HG02798 (cell line): ENCODE measurements around the gene XAGE1A.
"Not testable (repeated sequence)": the region's sequence is repeated elsewhere in the genome, so short reads cannot be mapped to it uniquely, and the experiment has no call there.

ENCODE experiments used
- ATAC-seq: cut with Tn5 transposase; IDR thresholded peaks from one replicate; pipeline ENCODE4 v1.9.1; 2021; ENCODE audit warnings: mild to moderate bottlenecking; ENCODE audit not compliant: unreplicated experiment, poor library complexity

XAGE1A gene, protein sequence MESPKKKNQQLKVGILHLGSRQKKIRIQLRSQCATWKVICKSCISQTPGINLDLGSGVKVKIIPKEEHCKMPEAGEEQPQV

DNA sequence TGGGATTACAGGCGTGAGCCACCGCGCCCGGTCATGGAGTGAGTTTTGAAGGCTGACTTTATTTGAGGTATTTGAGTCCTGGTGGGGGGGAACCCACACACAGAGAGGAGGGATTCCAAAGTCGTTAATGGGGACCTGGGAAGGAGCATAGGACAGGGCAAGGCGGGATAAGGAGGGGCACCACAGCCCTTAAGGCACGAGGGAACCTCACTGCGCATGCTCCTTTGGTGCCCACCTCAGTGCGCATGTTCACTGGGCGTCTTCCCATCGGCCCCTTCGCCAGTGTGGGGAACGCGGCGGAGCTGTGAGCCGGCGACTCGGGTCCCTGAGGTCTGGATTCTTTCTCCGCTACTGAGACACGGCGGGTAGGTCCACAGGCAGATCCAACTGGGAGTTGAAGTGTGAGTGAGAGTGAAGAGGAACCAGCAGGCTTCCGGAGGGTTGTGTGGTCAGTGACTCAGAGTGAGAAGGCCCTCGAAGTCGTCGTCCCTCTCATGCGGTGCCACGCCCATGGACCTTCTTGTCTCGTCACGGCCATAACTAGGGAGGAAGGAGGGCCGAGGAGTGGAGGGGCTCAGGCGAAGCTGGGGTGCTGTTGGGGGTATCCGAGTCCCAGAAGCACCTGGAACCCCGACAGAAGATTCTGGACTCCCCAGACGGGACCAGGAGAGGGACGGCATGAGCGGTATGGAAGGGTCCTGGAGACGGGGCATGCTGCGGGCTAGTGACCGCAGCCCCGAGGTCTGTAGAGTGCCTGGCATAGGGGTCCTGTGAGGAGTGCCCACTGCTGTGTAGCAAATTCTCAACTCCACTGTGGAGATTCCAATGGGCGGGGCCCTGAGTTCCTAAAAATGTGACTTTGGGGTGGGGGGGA lies at the start of gene XAGE1A:
Gene XAGE1A (plus strand): TSS at position 264 of the 874 bp plus-strand sequence. CDS start 1,554 bp downstream, outside the sequence.
- ATAC-seq: not testable (repeated sequence)

DNA sequence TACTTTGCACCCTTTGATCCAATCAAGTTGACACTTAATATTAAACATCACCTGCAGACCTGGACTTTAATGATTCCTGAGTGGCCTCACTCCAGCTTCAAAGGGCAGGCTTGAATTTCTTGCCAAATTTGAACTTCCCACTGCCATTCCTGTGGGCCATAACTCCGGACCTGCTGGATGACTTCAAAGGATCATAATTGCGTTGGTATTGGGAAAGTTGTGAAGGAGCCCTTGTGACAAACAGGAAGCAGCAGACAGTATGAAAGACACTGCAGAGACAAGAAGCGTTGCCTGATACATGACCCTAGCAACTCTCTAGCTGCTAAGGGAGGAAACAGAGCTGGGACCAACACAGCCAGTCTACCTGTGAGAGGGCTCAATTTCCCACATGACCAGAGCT lies 43.6 kb upstream of the XAGE1A start:
- not testable (repeated sequence) for ATAC-seq

DNA sequence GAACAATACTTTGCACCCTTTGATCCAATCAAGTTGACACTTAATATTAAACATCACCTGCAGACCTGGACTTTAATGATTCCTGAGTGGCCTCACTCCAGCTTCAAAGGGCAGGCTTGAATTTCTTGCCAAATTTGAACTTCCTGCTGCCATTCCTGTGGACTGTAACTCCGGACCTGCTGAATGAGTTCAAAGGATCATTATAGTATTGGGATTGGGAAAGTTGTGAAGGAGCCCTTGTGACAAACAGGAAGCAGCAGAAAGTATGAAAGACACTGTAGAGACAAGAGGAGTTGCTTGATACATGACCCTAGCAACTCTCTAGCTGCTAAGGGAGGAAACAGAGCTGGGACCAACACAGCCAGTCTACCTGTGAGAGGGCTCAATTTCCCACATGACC lies 24.3 kb upstream of the XAGE1A start:
- ATAC-seq: not testable (repeated sequence)

DNA sequence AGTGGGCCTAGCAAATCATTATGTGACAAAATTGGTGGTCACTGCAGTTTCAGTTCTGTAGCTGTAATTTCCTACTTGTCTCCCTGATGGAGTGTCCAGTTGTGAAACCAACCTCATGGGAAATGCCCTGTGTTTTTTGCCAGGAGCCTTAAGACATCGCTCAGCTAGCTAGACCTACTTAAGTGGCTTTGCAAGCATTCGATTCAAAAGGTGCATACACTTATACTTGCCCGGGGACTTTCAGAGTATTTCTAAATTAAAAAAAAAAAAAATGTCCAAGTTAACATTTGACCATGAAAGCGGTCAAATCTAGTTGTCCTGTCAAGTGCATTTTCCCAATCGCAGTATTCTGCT lies 788 bp downstream of the XAGE1A start:
- ATAC-seq: not testable (repeated sequence)

DNA sequence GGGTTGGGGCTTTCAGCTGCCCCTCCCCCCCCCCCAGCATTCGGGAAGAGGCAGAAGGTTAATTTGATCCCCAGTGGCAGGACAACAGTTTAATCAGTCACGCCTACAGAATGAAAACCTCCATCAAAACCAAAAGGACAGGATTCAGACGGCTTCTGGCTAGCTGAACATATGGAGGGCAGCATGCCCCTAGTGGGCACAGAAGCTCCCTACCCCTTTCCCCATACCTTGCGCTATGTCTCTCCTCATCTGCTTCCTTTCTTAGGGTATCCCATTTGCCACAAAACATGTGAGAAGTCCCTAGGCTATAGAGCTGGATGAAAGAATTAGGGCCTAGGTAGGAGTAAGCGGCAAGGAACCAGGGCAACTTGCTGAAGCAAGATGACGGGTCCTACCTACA lies 5.8 kb downstream of the XAGE1A start:
- not testable (repeated sequence) for ATAC-seq

DNA sequence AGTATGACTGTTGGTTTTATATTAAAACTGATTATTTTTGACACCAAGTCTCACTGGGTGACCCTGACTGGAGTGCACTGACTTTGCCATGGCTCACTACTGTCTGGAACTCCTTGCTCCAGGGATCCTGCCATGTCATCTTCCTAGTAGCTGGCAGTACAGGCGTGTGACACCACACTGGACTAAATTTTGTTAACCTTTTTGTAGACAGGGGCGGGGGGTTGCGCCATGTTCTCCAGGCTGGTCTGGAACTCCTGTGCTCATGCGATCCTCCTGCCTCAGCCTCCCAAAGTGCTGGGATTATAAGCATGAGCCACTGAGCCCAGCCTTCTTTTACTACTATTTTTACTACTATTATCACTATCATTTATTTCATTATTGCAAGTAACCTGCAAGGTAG lies 8.9 kb downstream of the XAGE1A start:
- ATAC-seq: no peak

DNA sequence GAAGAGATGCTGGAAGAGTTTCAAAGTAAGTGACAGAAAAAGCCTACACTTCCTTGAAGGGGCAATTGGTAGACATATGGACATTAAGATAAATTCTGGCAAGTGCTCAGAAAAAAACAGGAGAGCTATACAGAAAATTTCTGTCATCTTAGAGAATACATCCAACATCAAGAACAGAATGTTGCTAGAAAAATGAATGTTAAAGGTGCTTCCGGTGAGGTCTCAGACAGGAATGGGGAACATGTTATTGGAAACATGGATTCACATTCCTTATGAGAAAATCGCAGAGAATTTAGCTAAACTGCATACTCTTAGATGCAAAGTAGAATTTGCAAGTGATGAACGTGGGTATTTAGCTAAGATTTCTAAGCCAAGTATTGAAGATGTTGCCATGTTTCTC lies 11.7 kb downstream of the XAGE1A start:
- ATAC-seq: no peak

DNA sequence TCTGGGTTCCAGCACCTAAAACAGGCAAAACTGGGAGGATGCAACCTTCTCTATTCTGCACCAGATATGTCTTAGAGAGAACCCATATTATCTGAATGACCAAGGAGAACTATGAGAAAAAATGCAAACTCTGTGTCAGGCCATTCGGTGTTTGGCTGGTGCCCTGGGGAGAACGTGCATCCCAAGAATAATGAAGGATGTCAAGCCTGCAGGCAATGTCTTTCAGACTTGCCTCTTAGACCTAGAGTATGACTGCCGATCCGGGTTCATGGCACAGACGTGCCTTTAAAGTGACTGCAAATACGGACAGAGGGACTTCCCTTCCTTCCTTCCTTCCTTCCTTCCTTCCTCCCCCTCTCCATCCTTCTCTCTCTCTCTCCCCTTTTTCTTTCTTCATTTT lies 14.3 kb downstream of the XAGE1A start:
- no peak for ATAC-seq

DNA sequence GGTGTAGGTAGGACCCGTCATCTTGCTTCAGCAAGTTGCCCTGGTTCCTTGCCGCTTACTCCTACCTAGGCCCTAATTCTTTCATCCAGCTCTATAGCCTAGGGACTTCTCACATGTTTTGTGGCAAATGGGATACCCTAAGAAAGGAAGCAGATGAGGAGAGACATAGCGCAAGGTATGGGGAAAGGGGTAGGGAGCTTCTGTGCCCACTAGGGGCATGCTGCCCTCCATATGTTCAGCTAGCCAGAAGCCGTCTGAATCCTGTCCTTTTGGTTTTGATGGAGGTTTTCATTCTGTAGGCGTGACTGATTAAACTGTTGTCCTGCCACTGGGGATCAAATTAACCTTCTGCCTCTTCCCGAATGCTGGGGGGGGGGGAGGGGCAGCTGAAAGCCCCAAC lies 15.5 kb downstream of the XAGE1A start:
- ATAC-seq: not testable (repeated sequence)

DNA sequence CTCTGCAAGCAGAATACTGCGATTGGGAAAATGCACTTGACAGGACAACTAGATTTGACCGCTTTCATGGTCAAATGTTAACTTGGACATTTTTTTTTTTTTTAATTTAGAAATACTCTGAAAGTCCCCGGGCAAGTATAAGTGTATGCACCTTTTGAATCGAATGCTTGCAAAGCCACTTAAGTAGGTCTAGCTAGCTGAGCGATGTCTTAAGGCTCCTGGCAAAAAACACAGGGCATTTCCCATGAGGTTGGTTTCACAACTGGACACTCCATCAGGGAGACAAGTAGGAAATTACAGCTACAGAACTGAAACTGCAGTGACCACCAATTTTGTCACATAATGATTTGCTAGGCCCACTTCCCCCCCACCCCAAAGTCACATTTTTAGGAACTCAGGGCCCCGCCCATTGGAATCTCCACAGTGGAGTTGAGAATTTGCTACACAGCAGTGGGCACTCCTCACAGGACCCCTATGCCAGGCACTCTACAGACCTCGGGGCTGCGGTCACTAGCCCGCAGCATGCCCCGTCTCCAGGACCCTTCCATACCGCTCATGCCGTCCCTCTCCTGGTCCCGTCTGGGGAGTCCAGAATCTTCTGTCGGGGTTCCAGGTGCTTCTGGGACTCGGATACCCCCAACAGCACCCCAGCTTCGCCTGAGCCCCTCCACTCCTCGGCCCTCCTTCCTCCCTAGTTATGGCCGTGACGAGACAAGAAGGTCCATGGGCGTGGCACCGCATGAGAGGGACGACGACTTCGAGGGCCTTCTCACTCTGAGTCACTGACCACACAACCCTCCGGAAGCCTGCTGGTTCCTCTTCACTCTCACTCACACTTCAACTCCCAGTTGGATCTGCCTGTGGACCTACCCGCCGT lies 20.7 kb downstream of the XAGE1A start:
- not testable (repeated sequence) for ATAC-seq

DNA sequence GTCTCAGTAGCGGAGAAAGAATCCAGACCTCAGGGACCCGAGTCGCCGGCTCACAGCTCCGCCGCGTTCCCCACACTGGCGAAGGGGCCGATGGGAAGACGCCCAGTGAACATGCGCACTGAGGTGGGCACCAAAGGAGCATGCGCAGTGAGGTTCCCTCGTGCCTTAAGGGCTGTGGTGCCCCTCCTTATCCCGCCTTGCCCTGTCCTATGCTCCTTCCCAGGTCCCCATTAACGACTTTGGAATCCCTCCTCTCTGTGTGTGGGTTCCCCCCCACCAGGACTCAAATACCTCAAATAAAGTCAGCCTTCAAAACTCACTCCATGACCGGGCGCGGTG lies 21.3 kb downstream of the XAGE1A start, which contains the start of gene XAGE1B:
Gene XAGE1B (minus strand): TSS at position 77 of the 339 bp plus-strand sequence. CDS start 1,536 bp downstream, outside the sequence.
- not testable (repeated sequence) for ATAC-seq

DNA sequence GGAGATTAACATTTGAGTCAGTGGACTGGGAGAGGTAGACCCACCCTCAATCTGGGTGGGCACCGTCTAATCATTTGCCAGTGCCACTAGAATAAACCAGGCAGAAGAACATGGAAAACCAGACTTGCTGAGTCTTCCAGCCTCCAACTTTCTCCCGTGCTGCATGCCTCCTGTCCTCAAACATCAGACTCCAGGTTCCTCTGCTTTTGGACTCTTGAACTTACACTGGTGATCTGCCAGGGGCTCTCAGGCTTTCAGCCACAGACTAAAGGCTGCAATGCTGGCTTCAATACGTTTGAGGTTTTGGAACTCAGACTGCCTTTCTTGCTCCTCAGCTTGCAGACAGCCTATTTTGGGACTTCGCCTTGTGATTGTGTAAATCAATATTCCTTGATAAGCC lies 45.4 kb downstream of the XAGE1A start:
- ATAC-seq: not testable (repeated sequence)

DNA sequence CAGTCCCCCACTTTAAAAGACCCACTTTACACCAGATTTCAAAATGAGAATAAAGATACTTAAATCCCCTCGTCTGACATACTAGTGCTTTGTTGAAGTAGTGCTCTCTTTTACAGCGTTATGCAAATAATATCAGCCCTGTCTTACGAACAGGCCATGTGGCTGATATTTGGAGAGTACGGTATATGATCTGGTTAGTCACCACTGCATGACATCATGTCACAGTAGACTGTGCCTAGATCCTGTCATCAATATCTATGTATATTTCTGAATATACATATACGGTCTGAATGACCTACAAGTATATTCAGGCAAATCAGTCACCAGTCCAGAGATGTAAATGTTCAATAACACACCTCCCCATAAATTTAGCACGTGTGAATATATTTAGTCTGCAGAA lies 46.7 kb downstream of the XAGE1A start:
- no peak for ATAC-seq

DNA sequence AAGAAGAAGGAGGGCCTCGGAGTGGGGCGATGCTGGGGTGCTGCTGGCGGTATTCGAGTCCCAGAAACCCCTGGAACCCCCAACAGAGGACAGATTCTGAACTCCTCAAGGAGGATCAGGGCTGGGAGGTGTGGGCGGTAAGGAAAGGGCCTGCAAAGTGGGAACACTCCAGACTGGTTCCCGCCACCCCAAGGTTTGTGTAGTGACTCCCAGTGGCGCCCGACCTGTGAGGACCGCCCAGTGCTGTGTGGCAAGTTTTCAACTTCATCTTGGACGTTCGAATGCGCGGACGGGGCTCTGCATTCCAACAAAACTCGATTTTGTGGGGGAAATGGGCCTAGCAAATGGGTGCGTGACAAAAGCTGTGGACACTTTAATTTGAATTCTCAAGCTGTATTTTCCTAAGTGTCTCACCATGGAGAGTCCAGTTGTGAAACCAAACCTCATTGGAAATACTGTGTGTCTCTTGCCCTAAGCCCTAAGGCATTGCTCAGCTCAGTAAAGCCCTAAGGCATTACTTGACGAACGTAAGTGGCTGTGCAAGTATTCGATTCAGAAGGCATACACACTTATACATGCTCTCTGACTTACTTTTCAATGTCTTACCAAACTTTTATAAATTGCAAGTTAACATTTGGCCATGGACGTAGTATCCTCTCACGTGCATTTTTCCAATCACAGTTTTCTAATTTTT lies 48.7 kb downstream of the XAGE1A start:
- ATAC-seq: no peak

DNA sequence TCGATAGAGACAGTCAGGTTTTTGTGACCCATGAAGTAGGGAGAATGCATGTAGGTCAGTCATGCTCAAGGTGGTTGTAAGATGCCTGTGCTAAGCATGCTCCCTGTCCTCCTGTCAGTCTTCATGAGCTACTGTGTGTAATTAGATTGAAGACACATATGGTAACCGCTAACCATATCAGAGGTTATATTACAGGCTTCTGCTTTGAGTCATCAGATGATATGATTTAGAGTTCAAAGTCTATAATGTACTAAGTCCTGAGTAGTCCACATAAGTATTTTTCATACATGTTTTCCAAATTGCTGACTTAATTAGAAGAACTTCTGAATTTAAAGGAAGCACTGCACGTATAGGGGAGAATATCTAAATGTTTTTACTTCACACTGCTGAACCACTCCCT lies 53.2 kb downstream of the XAGE1A start:
- ATAC-seq: not testable (repeated sequence)
